ENCODE data around the gene GTF2A1L.
"Not testable (repeated sequence)": the region's sequence is repeated elsewhere in the genome, so short reads cannot be mapped to it uniquely, and the experiment has no call there.

Gene GTF2A1L

DNA sequence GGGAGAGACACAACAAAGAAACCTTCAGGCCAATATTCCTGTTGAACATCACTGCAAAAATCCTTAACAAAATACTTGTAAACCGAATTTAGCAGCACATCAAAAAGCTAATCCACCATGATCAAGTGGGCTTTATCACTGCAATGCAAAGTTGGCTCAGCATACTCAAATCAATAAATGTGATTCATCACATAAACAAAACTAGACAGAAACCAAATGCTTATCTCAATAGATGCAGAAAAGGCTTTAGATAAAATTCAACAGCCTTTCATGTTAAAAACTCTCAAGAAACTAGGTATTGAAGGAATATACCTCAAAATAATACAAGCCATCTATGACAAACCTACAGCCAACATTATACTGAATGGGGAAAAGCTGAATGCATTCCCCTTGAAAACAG lies 20.6 kb downstream of the GTF2A1L start:
- H3K4me3 ChIP-seq (ENCODE audit: low read length) = no peak overlapping the region
- TF ChIP-seq ZNF274 (IDR thresholded peaks at IDR 0.05; ENCODE audit: low read depth, low read length) = no peak

GRCh38 chr2:48651158-48651790 lies 33.6 kb downstream of the GTF2A1L start:
- no peak overlapping the region for H3K4me3 ChIP-seq (ENCODE audit: low read length)
- TF ChIP-seq ZNF274 (IDR thresholded peaks at IDR 0.05; ENCODE audit: low read depth, low read length) = no peak

DNA sequence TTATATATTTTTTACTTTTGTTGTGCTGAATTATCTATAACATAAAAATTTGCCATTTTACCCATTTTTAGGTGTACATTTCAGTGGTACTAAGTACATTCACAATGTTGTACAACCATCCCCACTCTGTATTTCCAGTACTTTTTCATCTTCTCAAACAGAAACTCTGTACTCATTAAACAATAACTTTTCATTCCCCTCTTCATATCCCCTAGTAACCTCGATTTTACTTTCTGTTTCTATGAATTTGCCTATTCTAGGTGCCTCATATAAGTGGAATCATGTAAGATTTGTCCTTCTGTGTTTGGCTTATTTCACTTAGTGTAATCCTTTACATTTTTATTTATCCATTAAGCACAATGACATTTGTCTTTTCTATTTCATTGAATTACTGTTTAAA lies 51.3 kb downstream of the GTF2A1L start:
- no peak for TF ChIP-seq ZNF274 (IDR thresholded peaks at IDR 0.05; ENCODE audit: low read depth, low read length)
- no peak overlapping the region for H3K4me3 ChIP-seq (ENCODE audit: low read length)

- H3K4me3 ChIP-seq (ENCODE audit: low read length) = no peak overlapping the region
- TF ChIP-seq ZNF274 (IDR thresholded peaks at IDR 0.05; ENCODE audit: low read depth, low read length) = no peak
Measured at GRCh38 chr2:48673581-48673980, 55.9 kb downstream of the GTF2A1L start.

DNA sequence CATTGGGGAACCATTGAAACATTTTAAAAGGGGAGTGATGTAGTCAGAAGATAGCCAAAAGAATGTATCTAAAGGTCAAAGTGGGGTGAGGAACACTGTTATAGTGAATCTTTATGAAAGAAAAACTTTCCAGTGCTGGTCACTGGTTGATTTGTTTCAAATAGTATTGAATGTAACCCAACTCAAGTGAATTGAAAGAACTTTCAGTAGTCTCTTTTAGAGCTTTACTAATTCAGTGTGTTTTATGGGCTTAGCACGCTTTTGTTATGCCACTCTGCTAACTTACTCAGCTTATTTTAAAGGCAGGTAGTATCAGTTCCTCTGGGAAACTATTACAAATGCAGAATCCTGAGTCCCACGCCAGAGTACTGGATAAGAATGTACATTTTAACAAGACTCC lies 57.3 kb downstream of the GTF2A1L start:
- TF ChIP-seq ZNF274 (IDR thresholded peaks at IDR 0.05; ENCODE audit: low read depth, low read length) = no peak
- H3K4me3 ChIP-seq (ENCODE audit: low read length) = no peak overlapping the region

DNA sequence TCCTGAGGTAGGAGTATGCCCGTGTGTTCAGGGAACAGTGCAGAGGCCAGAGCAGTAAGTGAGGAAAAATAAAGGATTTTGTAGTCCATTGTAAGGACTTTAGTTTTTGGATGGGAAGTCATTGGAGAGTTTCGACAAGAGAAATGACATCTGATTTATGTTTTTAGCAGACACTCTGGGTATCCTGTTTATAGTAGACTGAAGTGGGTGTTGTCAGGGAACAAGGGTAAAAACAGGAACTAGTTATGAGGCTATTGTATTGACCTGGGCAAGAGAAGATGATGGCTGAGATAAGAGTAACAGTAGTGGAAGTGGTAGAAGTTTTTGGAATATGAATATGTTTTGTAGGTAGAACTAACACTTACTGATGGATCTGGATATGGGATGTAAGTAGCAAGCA lies 59.8 kb downstream of the GTF2A1L start:
- TF ChIP-seq ZNF274 (IDR thresholded peaks at IDR 0.05; ENCODE audit: low read depth, low read length) = no peak
- no peak overlapping the region for H3K4me3 ChIP-seq (ENCODE audit: low read length)

DNA sequence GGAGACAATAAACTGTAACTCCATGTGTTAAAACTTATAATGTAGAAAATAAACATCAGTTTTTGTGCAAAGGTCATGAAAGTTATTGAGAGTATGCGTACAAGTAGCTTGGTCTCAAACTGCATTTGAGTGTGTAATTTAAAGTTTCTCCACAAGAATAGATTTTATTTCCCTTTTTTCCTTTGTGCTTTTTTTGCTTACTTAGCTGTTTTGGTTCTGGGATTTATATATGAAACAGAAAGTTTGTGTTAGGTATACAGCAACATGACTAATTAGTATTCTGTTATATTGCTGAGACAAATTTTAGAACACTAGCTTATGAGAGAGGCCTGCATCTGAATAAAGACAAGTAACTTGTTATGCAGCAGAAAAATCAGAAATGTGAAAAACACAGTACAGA lies 67.5 kb downstream of the GTF2A1L start:
- no peak for TF ChIP-seq ZNF274 (IDR thresholded peaks at IDR 0.05; ENCODE audit: low read depth, low read length)
- H3K4me3 ChIP-seq (ENCODE audit: low read length) = no peak overlapping the region

DNA sequence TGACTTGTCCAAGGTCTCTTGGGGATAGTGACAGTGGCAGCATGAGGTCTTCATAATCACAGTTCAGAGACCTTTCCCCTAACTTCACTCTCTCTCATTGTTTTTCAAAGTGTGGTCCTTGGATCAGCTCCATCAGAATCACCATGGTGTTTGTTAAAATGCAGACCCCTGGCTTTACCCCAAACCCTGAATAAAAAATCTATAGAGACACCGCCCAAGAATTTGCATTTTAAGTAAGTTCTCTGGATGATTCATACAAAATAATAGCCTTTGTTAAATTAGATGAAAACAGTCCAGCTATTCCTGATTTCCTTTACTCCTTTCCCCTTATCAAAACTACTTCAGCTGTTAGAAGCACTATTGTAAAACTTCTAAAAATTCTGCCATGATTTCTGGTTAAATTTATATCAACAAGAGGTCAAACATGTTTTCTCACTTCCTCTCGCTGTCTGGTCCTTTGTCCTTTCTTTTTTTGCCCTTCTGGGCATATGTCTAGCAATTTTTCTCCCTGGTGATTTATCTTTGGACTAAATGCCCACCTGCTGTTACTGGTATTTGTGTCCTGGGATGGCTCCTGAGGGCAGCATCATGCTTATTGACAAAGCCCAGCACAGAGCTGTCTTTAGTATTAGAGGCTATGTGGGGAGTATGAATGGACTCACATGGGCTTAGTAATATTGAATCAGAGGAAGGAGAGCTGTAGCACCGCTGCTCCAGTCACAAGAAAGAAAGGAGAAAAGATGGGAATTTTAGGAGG lies 74.5 kb downstream of the GTF2A1L start:
- no peak overlapping the region for H3K4me3 ChIP-seq (ENCODE audit: low read length)
- no peak for TF ChIP-seq ZNF274 (IDR thresholded peaks at IDR 0.05; ENCODE audit: low read depth, low read length)

- no peak overlapping the region for H3K4me3 ChIP-seq (ENCODE audit: low read length)
- no peak for TF ChIP-seq ZNF274 (IDR thresholded peaks at IDR 0.05; ENCODE audit: low read depth, low read length)
Measured at GRCh38 chr2:48693066-48693465, 75.4 kb downstream of the GTF2A1L start.

DNA sequence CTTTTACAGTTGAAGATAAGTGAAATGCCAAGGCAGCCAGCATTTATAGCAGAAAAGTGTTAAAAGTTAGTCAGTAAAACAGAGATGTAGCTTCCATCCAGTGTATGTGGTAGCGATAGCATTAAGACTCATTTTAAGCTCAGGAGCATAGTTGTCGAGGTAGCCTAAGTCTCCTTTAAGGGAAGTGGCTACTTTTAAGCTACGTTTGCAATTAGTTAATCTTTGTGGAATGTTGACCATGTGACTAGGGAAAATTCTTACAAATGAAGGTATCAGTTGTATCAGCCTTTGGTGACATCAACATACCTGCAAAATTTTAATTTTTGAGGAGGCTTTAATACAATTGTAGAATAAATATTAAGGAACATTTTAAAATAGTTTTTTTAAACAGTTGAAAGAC lies 76.0 kb downstream of the GTF2A1L start:
- no peak overlapping the region for H3K4me3 ChIP-seq (ENCODE audit: low read length)
- no peak for TF ChIP-seq ZNF274 (IDR thresholded peaks at IDR 0.05; ENCODE audit: low read depth, low read length)

- no peak for TF ChIP-seq ZNF274 (IDR thresholded peaks at IDR 0.05; ENCODE audit: low read depth, low read length)
- no peak overlapping the region for H3K4me3 ChIP-seq (ENCODE audit: low read length)
Measured at GRCh38 chr2:48694149-48694548, 76.5 kb downstream of the GTF2A1L start.

DNA sequence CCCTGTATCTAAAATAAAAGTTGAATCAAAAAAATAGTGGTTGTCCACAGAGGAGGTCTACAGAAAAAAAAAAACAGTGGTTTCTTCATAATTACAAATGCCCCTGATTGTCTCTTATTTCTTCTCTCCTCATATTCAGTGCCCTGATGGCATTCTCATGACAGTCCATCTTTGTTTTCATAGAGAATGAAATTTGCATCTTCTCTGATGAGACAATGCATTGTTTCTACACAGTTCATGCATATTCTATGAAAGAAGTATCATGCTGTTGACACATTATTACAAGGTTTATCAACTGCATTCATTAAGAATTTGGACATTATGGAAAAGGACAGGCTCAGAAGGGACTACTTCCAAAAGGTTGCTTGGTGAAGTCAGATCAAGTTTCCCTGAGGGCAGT lies 78.3 kb downstream of the GTF2A1L start:
- H3K4me3 ChIP-seq (ENCODE audit: low read length) = no peak overlapping the region
- no peak for TF ChIP-seq ZNF274 (IDR thresholded peaks at IDR 0.05; ENCODE audit: low read depth, low read length)

DNA sequence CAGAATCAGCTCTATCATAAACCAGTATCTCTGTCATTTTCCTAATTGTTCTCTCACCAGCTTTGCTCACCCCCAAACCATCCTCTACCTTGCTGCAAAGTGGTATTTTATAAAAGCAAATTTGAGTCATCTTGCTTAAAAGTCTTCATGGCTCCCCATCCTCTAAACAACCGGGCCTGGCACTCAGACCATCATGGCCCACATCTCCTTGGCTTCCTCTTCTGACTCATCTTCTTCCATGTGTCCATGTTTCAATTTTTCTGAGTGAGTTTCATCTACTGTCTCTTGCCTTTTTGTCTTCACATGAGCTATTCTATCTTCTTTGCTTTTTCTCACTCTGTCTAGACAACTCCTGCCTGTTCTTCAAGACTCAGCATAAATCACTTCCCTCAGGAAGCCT lies 79.2 kb downstream of the GTF2A1L start:
- no peak for TF ChIP-seq ZNF274 (IDR thresholded peaks at IDR 0.05; ENCODE audit: low read depth, low read length)
- H3K4me3 ChIP-seq (ENCODE audit: low read length) = no peak overlapping the region

DNA sequence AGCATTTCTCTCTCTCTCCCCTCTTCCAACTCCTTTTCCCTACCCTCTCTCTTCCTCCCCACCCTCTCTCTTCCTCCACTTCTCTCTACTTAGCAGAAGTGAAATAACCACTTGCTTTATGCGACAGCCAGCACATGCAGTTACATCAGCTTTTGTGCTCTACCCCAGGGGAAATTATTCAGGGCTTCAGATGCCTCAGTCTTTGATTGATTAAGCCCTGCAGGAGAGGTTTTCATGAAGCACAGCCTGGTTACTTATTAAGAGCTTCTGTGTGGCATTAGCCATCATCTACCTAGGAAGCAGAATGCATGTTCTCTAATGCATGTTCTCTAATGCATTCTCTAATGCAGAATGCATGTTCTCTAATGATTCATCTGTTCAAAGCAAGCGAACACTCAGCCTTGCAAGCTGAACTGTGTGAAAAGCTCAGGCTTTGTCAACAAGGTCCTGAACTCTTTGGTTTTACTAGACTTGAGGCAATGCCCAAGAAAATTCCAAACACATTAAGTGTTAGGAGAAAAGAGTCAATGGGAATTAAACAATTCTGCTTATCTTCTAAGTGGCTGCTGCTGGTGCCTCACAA lies 81.8 kb downstream of the GTF2A1L start:
- H3K4me3 ChIP-seq (ENCODE audit: low read length) = no peak overlapping the region
- TF ChIP-seq ZNF274 (IDR thresholded peaks at IDR 0.05; ENCODE audit: low read depth, low read length) = no peak

DNA sequence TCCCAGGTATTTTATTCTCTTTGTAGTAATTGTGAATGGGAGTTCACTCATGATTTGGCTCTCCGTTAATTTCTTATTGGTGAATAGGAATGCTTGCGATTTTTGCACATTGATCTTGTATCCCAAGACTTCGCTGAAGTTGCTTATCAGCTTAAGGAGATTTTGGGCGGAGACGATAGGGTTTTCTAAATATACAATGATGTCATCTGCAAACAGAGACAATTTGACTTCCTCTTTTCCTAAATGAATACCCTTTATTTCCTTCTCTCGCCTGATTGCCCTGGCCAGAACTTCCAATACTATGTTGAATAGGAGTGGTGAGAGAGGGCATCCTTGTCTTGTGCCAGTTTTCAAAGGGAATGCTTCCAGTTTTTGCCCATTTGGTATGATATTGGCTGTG lies 86.0 kb downstream of the GTF2A1L start:
- H3K4me3 ChIP-seq (ENCODE audit: low read length) = not testable (repeated sequence)
